ENCODE measurements around the gene IGSF23.

DNA sequence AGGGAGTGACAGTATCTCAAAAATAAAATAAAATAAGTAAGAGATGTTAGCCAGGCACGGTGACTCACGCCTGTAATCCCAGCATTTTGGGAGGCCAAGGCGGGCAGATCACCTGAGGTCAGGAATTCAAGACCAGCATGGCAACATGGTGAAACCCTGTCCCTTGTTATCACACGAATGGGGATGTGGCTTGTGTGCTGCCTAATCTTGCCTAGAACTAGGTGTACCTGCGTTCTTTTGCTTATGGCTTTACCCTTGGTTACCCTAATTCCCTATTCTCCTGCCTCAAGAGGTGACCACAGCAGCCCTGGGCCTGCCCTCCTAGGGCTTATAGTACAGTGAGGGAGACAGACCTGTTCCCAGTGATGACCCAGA, 24.0 kb downstream of the IGSF23 start:
- TF ChIP-seq, protein P1, sequence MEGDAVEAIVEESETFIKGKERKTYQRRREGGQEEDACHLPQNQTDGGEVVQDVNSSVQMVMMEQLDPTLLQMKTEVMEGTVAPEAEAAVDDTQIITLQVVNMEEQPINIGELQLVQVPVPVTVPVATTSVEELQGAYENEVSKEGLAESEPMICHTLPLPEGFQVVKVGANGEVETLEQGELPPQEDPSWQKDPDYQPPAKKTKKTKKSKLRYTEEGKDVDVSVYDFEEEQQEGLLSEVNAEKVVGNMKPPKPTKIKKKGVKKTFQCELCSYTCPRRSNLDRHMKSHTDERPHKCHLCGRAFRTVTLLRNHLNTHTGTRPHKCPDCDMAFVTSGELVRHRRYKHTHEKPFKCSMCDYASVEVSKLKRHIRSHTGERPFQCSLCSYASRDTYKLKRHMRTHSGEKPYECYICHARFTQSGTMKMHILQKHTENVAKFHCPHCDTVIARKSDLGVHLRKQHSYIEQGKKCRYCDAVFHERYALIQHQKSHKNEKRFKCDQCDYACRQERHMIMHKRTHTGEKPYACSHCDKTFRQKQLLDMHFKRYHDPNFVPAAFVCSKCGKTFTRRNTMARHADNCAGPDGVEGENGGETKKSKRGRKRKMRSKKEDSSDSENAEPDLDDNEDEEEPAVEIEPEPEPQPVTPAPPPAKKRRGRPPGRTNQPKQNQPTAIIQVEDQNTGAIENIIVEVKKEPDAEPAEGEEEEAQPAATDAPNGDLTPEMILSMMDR (IDR thresholded peaks at IDR 0.05; ENCODE audit: low read depth, low read length, poor library complexity, severe bottlenecking), result no peak
- no peak for TF ChIP-seq EZH2phosphoT487 (IDR thresholded peaks at IDR 0.05; ENCODE audit: borderline replicate concordance, low read length)

Data from DOHH2 (cell line).